Hepatocyte (in vitro differentiated cells): ENCODE results near the gene C16orf89.
"Not testable (repeated sequence)": the region's sequence is repeated elsewhere in the genome, so short reads cannot be mapped to it uniquely, and the experiment has no call there.

ENCODE experiments used
- CTCF ChIP-seq: fragments of 200-600 bp; sonication (generic); IDR thresholded peaks from 2 replicates; pipeline ENCODE4 v1.5.1; 2016; ENCODE audit warnings: antibody characterized with exemption, mild to moderate bottlenecking; ENCODE audit not compliant: poor library complexity
- EZH2 ChIP-seq: fragments of 200-600 bp; sonication (generic); IDR thresholded peaks from 2 replicates; pipeline ENCODE4 v1.6.1; 2016; ENCODE audit warnings: antibody characterized with exemption, mild to moderate bottlenecking, borderline replicate concordance
- EZH2phosphoT487 ChIP-seq: fragments of 200-600 bp; sonication (generic); IDR thresholded peaks from one replicate; pipeline ENCODE4 v1.6.1; 2018; ENCODE audit warnings: antibody characterized with exemption, mild to moderate bottlenecking, low read depth, moderate library complexity; ENCODE audit not compliant: unreplicated experiment, severe bottlenecking

DNA sequence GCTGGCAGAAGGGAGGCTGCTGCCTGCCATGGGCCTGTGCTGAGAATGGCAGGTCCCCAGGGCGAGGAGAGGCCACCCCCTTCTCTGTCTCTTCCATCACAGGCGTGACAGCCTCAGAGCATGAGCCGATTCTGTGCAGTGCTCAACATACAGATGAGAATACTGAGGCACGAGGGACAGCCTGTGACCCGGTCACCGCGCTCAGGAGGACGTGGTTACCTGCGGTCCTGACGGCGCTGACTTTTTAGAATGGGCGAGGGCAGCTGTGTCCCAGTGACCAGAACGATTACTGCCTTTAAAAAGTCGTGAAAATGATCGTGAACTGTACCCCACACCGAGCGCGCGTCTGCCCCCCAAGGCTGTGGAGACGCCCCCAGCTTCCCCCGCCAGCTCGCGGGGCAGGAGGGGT lies 31.3 kb upstream of the C16orf89 start:
- TF ChIP-seq CTCF, EZH2, EZH2phosphoT487: not testable (repeated sequence)
